Inflammatory macrophage treated with lipopolysaccharide for 1 hour (primary cell): ENCODE results near the gene DCTD.

Experiments used
- DNase-seq, 2 donors: peaks; one replicate each; pipeline ENCODE4 v3.0.0-alpha.2; 2020 to 2022

DCTD gene

DNA sequence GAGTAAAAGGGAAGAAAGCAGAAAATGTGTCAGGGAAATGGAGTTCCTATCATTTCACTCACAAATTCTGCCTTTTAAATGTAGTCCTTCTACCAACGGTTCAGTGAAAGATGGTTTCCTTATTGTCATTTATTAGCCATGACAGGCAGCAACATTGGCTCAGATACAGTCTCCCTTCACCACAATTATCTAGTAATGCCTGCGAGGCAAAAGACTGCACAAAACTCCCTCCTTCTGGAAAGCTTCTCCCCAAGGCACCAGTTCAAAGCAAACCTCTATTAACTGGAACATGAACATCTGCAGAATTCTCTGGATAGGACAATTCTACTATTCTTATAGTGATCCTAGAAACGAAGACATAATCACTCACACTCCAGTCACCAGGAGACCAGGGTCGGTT, 28.3 kb downstream of the DCTD start:
- no peak for DNase-seq

DNA sequence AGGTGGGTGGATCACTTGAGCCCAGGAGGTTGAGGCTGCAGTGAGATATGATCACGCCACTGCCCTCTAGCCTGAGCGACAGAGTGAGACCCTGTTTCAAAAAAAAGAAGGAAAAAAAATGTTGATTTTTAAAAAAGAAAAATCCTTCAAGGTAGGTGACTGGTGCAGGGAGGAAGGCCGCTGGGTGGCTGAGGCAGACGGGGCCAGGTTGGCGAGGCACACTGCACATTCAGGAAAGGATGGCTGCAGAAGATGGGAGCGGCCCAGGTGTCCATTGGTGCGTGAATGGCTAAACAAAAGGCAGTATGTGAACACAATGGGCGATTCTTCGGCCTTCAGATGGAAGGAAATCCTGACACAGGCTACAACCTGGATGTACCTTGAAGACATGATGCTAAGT, 30.4 kb downstream of the DCTD start:
- no peak for DNase-seq

DNA sequence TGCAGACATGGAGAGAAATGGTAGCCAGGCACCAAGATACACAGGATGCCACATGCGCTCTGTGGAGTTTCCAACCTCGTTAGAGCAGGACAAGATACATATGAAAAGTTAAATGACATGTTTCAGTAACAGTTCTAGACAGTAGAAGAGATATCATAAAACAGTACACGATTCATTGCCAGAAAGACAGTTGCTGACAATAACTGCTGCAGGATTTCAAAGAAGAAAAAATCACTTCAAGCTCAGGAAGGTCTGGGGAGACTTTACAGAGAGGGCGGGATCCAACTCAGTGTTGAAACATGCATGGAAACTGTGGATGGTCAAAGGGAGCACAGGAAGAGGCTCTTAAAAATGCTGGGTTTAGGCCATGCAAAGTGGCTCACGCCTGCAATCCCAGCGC, 31.0 kb downstream of the DCTD start:
- no peak for DNase-seq

DNA sequence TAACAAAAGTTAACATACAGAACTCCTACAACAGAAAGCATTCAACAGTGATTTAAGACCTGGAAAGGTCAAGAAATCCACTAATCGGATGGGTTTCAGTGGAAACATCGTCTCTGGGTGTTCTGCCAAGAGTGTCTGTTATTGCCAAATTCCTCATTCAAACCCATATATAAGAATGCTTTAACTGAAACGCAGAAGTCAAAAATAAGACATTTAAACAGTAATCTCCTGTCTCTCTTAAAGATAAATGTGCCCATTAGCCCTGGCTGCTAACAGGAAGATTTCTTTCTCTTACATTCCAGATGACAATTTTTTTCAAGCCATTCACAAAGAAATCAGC, 31.5 kb downstream of the DCTD start:
- DNase-seq, result no peak

DNA sequence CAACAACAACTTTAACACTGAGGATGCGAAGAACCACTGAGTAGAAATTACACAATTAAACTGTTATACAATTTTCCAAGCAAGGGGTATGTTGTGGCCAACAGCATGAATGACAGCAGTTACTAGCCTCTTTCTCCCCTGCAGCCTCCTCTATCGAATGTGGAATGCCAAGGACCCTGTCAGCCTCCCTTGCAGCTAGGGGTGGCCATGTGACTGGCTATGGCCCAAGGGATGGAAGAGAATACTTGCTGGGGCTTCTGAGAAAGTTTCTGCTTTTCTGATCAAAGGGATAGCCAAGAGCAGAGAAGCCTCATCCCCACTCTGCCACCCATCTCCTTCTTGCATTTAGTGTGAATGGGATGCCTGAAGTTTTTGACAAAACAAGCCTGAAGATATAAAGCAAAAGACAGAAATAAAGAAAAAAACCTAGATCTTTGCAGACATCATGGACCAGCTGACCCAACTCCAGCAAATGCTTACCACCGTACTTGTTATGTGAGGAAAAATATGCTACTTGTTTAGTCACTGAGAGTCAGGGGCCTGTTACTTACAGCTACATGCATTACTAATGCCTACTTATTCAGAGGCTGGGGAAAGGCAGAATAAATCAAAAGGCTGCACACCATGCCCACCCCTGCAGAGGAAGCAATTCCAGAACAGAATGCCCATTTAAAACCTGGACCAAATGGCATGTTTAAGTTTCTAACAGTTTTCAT, 32.0 kb downstream of the DCTD start:
- DNase-seq, result no peak

DNA sequence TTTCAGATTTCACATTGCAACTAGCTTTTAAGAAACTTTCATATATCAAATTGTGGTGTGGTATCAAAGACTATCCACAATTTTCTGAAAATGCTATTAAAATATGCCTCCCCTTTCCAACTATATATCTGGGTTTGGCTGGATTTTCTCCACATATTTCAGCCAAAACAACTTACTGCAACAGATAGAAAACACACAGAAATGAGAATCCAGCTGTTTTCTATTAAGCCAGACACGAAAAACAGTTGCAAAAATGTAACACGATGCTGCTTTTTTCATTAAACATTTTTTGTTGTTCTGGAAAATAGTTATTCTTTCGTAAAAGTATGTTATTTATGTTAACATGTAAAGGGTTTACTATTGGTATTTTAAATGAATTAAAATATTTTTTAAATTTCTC, 33.1 kb downstream of the DCTD start:
- DNase-seq, result no peak

DNA sequence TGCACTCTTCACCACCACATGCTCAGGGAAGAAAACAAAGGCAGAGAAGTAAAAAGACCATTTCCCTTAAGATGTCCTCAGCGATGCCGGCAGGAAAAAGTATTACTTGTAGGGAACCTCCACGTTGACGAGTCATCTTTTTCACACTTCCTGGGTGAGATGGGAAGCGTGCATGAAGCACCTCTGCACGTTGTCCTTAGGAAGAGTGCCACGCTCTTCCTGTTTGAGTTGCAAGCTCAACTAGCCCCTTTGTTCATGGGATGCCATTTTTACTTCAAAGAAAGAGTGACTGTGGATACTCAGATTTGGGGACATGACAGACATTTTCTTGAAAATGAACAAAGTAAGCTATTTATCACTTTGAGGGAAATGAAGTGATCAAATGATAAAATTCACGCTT, 33.8 kb downstream of the DCTD start:
- DNase-seq, result no peak

DNA sequence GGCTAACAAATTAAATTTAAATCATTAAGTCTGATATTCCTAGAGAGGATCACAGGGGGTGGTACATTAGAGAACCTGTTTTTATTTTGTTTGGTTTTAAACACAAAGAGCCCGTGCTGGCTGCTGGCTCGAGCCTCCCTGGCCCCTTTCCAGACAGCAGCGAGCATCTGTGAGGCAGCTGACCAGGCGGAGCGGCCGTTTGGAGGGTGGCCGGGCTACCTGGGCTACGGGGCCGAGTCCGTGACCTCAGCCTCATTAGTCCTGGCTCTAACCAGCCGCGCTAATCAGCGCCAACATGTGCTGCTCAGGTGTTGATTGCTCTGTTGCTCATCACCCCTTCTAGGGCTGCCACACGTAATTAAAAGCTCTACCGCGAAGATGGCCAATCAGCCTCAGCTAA, 35.3 kb downstream of the DCTD start:
- no peak for DNase-seq

DNA sequence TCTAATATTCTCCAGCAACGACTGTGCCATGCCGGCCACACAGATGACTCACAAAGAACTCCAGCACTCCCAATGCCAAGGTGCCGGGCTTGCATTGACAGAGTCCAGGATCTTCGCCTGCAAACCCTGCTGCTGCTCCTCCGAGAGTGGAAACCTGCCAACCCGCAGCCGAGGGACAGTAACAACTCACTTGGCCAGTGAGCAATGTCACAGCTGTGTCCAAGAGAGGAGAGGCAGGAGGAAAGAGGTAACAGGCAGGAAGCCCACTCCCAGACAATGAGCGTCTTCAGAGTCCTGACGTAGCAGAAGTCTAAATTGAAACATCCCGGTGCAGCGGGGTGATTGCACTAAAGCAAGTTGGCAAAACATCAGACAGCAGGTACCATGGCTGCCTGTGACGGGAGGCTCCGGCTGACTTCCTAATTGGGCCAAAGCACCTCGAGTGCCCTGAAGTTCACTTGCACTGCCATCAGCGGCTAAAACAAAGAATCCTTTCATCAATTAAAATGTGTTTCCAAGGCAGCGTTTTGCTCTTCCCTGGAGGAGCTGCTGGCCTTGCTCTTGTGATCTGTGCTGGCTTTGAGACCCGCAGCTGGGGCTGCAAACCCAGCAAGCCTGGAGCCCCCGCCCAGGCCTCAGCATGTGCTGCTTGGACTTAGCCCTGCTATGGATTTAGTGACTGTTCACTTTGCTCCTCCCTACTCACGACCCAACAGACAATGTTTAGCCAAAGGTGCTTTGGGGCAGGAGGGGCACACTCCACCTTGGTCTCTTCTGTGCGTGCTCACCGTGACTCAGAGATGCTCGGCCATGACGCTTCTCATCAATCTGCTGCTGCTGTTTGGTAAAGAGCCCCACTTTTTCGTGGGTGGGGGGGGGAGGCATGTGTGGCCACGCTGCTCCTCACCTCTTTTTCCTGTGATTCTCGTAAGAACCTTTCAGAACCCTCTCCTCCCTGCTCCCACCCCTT, 36.5 kb downstream of the DCTD start:
- no peak for DNase-seq

DNA sequence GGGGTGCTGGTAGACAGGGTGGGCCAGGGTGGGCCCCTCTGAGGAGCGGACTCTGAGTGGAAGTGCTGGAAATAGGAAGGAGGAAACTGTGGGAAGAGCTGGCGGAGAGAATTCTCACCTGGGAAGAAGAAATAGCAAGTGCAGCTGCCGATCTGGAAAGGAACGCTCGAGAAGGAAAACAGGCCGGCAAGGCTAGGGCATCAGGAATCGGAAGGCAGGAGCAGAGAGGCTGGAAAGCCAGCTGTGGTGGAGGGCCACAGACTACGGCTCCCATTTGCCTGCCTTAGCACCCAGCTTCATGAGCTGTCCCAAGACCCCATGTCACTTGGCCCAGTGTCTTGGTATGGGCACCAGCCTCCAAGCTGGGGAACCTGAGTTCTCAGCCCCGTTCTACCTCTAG, 37.3 kb downstream of the DCTD start:
- DNase-seq, result no peak

DNA sequence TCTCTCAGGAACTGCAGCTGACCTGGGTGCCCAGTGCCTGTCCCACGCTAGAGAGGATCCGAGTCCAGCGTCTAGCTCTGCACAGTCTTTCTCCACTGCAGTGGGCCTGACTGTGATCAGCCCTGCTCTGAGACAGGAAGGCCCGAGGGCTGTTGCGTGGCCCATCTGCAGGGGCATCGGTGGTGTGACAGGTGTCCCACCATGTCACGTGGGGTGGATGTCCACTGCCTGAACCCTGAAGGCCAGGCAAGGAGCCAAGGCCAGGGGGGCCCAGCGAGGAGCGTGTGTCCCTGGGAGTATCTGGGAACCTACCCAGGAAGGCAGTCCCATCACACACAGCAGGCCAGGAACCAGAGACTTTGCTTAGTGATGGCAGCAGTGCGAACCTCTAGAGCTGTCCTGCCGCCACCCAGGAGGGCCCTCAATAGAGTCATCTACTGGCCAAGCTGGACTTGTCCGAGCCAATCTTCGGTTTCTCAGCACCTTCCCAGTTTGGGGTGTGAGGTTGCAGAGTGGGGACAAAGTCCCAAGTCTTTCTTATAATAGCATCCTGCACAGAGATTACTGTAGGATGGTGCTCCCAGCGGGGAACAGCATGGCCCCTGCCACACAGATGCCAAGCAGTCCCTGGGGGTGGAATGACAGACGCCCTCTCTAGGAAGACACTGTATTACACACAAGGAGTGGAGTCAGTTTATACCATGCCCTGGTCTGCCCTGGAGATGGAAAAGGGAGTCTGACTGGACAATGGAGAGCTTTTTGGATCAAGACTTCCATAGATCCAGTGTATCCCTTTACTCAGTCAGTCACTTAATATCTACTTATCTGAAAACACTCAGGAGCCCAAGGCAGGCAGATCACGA, 38.3 kb downstream of the DCTD start:
- DNase-seq, result no peak

DNA sequence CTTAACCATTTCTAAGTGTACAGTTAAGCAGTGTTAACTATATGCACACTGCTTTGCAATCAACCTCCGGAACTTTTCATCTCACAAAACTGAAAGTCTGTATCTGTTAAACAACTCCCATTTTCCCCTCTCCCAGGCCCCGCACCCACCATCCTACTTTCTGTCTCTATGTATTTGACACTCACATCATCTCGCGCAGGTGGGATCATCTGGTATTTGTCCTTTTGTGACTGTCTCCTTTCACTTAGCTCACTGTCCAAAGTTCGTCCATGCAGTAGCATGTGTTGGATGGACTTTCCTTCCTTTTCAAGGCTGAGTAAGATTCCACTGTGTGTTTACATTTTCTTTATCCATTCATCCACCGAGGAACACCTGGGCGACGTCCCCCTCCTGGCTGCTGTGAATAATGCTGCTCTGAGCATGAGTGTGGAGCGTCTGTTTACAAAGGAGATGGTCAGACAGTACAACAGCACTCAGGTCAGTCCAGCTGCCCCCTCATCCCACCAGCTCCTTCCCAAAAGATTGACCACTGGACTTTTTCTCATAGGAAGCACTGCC, 39.8 kb downstream of the DCTD start:
- no peak for DNase-seq

DNA sequence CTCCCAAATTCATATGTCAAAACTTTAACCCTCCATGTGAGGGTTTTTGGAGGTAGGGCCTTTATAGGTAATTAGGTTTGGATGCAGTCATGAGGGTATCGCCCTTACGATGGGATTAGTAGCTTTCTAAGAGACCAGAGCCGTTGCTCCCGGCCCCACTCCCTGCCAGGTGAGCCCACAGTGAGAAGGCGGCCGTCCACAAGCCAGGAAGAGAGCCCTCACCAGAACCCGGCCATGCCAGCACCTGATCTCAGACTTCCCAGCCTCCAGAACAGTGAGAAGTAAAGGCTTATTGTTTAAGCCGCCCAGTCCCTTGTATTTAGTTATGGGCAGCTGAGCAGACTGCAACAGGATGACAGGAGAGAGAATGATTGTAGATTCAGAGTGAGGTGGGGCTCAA, 40.8 kb downstream of the DCTD start:
- no peak for DNase-seq

DNA sequence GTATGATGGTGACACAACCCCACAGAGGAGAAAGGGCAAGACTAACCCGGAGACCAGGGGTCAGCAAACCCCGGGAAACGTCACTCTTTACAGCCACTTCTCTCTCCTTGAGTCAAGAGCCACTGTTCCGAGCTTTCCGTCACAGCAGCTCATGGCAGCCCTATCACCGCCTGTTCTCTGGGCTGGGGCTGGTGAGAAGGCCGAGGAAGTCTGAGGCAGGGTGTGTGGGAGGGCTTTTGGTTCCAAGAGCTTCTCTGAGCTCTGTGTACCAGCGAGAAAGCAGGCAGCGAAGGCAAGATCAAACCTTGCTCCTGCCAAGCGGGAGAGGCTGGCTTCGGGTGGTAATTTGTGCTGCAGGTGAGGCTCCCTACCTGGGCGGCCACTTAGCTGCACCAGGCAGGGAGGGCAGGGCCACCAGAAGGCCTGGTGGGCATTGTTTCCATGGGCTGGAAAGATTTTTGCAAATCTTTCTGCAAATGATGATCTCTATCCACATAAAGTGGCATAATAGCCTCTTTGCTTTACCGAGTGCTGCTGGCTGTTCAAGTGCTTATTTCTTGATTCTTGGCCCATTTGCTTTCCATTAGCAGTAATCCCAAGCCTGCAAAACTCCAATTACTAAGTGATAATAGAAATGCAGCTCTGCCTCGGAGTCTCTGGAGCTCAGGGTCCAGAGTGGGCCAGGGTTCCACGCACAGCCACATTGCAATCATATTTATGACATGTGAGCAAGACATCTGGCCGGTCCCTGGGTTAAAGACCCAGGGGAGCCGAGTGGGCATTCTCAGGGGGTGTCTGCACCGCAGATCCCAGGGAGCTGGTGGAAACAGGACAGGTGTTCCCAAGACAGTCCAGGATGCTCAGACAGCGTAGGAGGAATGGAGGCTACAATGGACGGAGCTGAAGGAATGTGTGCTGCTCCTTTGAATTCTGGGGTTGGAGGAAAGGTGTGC, 41.5 kb downstream of the DCTD start:
- DNase-seq, result no peak

DNA sequence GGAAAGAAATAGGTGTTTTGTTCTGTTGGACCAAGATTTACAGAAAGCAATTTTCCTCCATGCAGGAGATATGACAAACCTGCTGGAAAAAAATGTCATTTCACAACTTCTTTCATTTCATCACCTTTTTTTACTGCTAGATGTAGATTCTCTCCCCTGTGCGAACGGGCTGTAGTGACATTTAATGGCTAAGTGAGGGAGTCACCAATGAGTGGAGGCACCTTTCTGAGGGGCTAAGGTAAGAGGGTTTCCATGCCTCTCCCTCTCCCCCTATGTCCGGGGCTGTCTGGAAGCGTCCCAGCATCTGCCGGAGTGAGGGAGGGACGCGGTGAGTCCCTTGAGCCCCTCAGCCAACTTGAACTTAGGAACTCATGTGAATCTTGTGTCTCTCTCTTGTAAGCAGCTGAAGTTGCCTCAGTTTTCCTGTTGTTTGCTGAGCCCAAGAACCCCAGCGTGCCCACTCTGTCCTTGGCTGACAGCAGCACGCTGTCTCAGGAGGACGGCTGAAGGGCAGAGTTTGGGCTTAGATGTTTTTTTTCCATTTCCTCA, 42.3 kb downstream of the DCTD start:
- DNase-seq, result no peak

DNA sequence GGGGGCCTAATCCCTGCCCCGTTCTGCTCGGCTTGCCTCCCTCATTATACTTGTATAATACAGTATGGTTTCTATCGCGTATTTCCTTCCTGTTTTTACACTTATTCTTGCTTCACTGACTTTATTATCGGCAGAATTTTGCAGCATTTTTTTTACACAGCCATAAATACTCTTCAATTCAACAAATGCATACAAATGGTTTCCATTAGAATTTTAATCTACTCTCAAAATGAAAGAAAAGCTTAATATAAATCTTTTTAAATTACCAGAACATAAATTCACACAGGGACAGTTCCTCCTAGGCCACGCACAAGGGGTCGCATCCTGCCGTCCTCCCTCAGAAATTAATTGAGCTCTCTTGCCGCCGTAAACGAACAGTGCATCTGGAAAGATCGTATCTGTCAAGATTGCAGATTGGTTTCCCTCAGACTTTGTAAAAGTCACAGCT, 42.9 kb downstream of the DCTD start:
- peak in 1 of 2 donors; percentile 2 for DNase-seq

DNA sequence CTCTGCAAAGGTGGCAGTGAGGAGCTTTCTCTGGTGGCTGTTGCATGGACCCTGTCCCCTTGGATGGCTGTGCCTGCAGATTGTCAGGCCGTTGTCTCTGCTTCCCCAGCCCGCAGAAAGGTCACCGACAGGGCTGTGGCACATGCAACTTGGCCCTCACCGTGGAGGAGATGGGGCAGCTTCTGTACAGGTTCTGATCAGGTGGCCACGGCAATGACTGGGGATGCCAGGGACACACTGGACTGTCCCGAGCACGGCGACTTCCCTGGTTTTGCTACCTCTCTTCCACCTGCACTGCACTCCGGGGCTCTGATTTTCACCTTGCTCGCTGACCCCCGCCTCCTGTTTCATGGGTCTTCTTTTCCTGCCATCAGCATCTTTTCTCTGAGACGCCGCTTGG, 43.5 kb downstream of the DCTD start:
- no peak for DNase-seq

DNA sequence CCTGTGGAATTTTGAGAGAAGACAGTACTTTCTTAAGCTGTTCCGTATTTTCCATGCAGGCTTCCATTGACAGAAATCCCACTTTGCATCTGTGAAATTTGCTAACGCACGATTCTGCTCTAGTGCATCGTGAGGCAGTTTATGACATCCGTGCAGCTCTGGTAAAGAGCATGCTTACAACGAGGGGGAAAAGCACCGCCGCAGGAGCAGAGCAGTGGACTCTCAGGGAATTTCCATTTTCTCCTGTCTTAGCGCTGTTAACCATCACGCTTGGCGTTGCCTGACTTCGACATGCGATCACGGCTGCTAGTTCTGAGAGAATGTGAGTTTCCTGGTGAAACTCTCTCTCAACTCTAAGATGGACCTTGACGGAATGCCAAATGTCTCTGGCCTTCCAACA, 43.9 kb downstream of the DCTD start:
- DNase-seq, result no peak

DNA sequence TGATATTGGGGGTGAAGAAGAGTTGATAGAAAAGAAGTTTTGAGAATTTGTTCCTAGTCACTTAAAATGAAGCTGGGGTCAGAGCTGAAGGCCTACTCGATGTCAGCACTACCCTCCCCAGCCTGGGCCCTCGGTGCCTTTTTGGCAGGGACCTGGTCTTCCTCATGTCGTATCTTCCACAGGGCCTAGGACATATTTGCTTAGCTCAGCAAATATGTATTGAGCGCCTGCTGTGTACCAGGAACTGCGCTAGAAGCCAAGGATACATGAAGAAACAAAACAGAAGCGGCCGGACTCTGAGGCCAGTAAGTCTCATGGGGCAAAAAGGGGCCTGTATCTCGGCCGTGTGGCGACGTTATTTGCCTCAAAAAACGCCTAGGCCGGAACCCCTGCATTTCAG, 44.3 kb downstream of the DCTD start:
- DNase-seq, result no peak

DNA sequence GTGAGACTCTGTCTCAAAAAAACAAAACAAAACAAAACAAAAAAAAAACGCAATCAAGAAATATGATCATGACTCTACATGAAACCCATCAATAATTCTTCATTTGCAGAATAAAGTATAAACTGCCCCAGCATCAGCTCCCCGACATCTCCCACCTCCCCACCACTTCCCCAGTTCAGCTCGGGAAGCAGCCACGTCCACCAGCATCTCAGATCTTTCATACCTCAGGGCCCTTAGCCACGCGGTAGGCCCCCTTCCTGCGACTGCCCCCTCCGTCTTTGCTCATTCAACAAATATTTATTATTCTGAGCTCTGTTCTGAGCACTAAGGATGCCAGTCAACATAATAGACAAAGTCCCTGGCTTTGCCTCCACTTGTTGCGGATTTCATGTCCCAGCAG, 45.6 kb downstream of the DCTD start:
- no peak for DNase-seq

DNA sequence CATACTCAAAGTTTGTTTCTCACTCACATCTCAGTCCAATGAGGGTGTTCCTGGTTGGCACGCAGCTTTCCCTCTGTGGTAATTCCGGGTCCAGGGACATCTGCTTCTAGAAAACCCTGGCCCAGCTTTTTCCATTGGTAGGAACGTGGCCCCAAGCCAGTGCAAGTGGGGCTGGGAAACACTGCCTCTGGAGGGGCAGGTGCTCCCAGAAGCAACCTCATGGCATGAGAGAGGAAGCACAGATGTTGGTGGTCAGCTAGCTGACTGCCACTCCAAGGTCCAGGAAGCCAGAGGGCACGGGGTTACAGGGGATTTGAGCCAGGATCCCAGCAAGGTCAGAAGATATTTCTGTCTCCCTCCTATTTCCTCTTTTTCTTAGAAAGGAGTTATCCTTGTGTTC, 47.5 kb downstream of the DCTD start:
- no peak for DNase-seq

DNA sequence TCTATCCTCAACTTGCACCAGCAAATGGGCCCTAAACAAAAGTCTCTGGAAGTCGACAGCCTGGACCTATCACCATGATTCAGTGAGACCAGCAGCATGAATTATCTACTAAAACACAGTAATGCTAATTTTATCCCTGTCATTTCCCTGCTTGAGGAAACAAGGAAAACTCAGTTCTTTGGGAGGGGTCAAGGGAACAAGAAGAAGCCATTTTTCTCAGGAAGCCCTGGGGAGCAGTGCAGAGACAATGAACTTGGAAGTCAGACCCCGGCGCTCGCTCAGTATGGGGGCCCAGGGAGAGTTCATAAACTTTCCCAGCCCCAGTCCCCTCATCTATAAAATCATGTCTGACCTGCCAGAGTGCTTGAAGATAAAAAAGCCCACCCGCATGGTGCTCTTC, 50.4 kb downstream of the DCTD start:
- no peak for DNase-seq
